HPDE6-E6E7 (cell line): ENCODE results near the gene TUBGCP2.
A peak's percentile ranks its signal among the peaks of the same experiment; 100 is the strongest.

Experiments
- DNase-seq: peaks from one replicate; pipeline ENCODE4 v3.0.0; 2011; ENCODE audit warnings: missing footprints; ENCODE audit errors: extremely low spot score

Gene TUBGCP2

GRCh38 chr10:133308421-133309099 is at the start of gene TUBGCP2, which contains the start of gene ZNF511:
TSS of gene TUBGCP2 (minus strand) at chr10:133308872. CDS start at chr10:133302941, 5,931 bp downstream.
TSS of gene ZNF511 (plus strand) at chr10:133308914. CDS start at chr10:133308944, 30 bp downstream.
- DNase-seq, result peak; percentile 60

GRCh38 chr10:133357285-133358161 is 48.9 kb upstream of the TUBGCP2 start, which contains the start of gene FUOM:
TSS of gene FUOM (minus strand) at chr10:133358019. CDS start at chr10:133358007, 12 bp downstream.
- DNase-seq, result no peak

DNA sequence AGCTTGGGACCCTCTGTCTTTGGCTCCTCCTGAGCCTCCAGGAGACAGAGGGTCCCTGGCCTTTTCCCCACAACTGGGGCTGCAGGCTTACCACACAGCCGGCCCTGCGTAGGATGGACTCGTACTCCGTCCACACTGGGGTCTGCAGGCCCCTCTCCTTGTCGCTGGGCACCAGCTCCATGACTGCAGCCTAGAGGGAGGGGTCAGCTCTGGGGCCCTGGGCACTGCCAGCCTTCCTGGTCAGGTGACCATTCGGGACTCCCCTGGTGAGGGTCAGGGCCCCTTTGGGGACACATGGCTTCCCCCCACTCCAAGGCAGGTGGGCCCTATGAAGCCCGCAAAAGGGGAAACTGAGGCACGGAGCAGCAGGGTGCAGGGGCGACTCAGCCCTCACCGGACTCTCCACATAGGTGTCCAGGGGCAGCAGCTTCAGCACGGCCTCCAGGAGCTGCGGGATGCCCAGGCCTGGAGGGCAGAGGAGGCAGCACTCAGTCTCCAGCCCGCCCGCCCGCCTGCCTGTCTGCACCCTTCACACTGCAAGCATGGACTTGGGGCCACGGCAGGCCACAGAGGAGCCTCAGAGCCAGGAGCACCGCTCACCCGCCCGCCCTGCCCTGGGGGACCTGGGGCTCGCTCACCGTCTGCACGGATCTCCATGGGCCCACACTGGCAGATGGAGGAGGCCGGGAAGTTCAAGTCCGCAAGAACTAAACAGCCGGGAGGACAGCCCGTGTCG is 48.0 kb upstream of the TUBGCP2 start:
- DNase-seq, result no peak

DNA sequence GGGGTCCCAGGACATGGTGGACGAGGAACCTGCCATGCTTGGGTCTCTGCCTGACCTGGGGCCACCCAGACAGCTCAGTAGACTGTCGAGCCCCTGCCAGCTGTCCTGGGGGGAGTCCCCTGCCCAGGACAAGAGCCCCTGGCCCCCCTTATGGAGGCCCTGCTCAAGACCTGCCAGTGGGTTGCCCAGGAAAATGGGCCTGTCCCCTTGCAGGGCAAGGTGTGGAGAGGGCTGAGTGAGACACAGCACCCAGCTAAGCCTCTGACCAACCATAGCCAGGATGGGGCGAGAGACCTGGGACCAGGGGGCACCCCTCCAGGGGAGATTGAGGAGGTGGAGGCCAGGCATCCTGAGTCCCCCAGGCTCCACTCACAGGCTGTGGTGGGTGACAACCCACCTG is 47.3 kb upstream of the TUBGCP2 start:
- no peak for DNase-seq

DNA sequence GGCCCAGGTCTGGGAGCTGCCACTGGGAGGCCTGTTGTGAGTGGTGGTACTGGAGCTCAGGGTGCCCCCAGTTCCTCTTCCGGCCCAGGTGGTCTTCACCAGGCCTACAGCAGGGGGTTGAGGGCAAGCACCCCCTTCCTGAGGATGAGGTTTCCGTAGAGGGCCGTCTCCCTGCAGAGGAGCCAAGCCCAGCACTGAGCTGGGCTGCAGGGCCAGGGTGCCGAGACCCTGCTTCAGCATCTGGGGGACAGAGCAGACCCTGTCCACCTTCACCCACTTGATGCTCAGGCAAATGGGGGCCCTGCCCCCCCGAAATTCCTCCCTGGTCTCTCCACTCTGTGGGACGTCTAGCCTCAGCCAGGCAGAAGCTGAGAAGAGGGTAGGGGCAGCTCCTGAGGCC is 46.6 kb upstream of the TUBGCP2 start:
- DNase-seq, result no peak

- DNase-seq, result no peak
These were observed 46.1 kb upstream of the TUBGCP2 start for GRCh38 chr10:133354672-133355240.

DNA sequence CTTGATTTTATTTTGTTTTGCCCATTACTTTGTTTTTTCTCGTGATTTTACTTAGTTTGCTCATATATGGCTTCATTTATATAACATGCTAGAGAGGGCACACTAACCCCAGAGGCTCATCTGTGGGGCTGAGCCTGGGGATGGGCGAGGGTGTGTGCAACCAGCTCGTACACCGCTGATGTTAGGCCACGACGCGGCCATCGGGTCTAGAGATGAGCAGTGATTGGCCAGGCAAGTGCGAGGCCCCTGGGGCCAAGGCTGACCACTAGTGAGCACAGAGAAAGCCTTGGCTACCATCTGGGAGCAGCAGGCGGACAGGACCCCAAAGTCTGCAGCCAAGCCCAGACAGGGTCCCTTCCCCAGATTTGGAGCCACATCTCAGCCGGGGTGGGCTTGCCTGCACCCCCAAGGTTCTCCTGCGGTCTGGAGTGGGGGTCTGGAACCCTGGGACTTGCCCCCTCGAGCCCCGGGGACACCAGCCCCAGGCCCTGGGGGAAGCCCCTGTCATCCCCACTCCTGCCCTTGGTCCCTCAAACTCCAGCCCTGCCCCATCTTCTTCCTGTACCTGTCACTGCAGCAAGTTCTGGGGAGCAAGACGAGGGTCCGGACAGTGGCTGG is 45.4 kb upstream of the TUBGCP2 start:
- DNase-seq, result no peak

- no peak for DNase-seq
These were observed 44.7 kb upstream of the TUBGCP2 start for GRCh38 chr10:133353202-133353959.

- DNase-seq, result no peak
These were observed 43.0 kb upstream of the TUBGCP2 start for GRCh38 chr10:133351408-133352318.

DNA sequence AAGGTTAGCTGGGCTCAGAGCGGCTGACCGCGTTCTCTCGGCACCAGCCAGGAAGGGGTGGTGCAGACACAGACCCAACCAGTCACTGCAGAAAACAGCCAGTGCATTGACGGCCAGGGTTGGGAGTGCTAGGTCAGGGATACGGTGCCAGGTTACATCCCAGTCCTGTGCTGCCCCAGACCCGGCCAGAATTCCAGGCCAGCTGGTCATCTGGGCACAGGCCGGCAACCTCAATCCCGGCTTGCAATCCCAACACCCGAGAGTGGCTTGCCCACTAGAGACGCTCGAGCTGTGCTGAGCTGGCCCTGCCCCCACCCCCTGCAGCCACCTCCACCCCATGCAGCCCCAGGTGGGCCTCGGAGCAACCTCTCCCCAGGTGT is 42.3 kb upstream of the TUBGCP2 start:
- DNase-seq, result no peak

DNA sequence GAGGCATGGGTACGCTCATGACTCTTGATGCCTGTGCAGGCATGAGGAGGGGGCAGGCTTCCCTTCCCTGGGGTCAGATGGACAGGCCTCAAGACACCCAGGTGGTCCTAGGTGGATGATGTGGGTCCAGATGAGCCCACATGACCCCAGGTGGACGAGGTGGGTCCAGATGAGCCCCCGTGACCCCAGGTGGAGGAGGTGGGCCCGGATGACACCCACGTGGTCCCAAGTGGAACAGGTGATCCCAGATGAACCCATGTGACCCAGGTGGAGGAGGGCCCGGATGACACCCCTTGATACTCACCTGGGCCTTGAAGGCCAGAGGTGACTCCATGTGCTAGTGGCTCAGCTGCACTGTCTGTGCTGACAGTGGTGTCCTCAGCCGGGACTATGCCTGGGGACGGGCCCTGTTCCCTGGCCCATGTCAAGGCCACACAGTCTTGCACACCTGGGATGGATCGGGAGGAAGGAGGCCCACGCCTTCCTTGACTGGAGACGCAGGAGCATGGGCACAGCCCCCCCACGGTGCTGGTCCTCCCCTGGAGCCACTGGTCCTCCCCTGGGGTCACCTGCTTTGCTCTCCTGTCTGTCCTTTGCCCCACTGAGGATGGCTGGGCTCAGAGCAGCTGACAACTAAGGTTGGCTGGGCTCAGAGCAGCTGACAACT is 41.7 kb upstream of the TUBGCP2 start:
- no peak for DNase-seq

GRCh38 chr10:133349577-133350011 is 40.9 kb upstream of the TUBGCP2 start:
- DNase-seq, result no peak

GRCh38 chr10:133349160-133349568 is 40.5 kb upstream of the TUBGCP2 start:
- DNase-seq, result no peak

DNA sequence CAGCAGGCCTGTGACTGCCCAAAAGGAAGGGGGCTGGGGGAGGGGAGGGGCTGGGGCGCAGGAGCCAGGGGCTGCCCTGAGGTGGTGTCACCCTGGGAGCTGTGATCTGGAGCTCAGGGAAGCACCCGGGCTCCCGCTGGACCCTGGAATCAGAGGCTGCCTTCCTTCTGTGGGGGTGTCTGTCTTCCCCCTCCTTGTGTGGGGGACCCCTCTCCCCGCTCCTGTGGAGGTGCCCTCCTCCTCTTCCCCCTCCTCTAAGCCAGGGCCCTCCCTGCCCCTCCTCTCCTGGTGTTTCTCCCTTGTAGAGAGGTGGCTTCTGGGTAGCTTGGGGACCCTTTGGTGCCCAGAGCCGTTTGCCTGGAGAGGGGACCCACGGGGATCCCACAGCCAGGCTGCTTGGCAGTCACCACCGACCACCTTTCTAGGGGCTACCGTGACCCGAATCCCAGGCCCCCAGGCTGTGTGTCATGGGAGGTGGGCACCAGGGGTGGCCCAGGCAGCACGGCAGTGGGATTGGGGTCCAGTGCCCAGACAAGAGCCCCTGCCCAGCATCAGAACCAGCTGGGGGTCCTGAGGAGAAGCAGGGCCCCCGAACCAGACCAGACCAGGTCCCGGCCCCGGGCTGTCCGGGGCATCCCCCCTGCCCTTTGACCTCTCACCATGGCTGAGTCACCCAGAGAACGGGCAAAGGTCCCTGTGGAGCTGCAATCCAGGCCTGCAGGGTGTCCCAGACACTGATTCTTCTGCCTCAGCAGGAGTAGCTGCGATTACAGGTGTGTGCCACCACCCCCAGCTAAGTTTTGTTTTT is 39.2 kb upstream of the TUBGCP2 start:
- DNase-seq, result no peak

GRCh38 chr10:133346413-133346812 is 37.7 kb upstream of the TUBGCP2 start:
- no peak for DNase-seq

DNA sequence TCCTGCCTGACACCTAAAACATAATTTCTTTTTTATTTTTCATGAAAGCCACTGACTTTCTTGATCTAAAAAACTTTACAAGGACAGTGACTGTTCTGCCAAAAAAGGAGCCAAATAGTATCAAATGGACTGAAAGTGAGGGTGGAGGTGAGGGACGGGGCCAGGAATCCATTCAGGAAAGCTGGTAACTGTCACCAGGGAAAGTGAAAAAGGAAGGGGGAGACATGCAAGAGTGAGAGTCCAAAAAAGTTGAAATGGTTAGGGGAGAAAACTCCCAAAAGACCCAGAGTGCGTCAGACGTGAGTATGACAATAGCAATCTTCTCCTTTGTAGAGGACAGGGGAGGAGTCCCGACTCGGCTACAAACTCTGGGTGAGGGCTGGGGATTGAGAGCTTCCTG is 35.6 kb upstream of the TUBGCP2 start:
- DNase-seq, result no peak

DNA sequence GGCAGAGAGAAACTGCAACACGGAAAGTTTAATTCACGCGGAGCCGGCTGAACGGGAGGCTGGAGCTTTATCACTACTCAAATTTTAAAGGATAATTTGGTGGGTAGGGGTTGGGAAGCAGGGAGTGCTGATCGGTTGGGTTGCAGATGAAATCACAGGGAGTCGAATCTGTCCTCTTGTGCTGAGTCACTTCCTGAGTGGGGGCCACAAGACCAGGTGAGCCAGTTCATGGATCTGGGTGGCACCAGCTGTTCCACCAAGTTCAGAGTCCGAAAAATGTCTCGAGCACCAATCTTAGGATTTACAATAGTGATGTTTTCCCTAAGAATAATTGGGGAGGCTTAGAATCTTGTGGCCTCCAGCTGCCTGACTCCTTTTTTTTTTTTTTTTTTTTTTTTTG is 34.9 kb upstream of the TUBGCP2 start:
- DNase-seq, result no peak

- no peak for DNase-seq
These were observed 34.3 kb upstream of the TUBGCP2 start for GRCh38 chr10:133342942-133343341.
